Renal cortex interstitium (tissue), 11 donors: ENCODE data around the gene DCTN3. TPM values are rescaled to one million over a fixed set of nuclear protein-coding genes. Genes with fewer than 3 reads are reported as not detected.

Experiments used
- DNase-seq, 11 donors: peaks; one replicate each; pipeline ENCODE4 v3.0.0-alpha.2; 2013; ENCODE audit warnings: low read depth in 9 of 11, low spot score in 4 of 11; ENCODE audit errors: extremely low read depth in 1 of 11
- polyA plus RNA-seq, 3 donors: library from polyadenylated mRNA; unstranded; fragments of 120-200 nt; gene quantifications; one replicate each; pipeline ENCODE4 v1.2.1, GENCODE V29; 2013; ENCODE audit not compliant: insufficient read length in 3 of 3

Gene DCTN3
- polyA plus RNA-seq, 3 donors: 91.5 to 108 (median 96.6) TPM

DNA sequence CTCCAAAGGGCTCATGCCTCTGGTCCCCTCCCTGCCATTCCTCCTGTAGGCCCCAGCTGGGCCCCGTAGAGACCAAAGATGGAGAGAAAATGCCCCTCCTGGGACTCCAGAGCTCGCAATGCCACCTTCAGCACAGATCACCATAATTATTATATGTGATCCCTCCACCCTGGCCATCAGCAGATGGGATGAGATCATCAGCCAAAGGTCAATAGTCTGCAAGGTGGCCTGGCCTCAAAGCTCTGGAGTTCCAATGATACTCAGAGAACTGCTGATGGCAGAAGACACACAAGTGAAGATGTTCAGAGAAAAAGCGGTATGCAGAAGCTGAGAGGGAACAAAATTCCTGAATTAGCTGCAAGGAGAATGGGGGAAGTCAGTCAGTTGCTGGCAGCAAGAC is 13.4 kb downstream of the DCTN3 start:
- DNase-seq: no peak

DNA sequence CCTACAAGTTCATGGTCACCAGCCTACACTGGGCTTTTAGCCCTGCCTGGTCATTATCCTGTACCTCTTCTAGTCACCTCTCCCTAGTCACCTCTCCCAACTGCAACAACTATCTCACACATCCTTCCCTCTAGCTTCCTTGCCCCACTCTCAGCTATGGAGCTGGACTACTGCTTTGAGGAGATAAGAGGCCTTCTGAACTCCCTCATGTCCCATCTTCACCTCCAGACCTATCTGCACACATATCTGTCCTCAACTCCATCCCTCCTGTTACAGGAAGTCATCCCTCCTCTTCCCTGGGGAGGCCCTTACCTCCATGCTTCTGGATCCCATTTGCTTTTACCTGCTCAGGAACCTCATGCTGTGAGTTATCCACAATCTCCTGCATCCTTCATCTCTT is 14.1 kb downstream of the DCTN3 start:
- DNase-seq: no peak

DNA sequence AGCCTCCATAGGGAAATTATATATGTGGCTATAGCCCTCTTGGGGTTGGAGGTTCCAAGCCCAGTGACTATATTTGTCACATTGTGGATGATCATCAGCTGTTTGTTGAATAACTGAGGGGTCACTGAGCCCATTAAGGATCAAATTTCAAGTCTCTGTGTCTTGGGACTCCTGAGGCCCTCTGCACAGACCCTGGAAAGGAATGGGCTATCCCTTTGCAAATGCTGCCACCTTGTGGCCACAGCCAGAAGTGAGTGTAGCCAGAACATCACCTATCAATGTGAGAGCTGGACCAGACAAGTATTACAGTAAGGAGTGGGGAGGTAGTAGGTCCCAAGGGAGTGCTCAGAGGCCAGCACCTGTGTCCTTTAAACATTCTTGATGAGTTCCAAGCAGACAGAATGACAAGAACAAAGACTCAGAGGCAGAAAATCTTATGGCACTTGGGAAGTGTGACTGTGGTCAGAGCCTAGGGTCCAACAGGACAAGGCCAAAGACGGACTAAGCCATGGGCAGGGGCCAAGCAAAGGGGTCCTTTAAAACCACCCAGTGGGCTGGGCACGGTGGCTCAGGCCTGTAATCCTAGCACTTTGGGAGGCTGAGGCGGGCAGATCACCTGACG is 16.6 kb downstream of the DCTN3 start:
- DNase-seq: peak in 8 of 11 donors; percentile 67 to 84 (median 78)

DNA sequence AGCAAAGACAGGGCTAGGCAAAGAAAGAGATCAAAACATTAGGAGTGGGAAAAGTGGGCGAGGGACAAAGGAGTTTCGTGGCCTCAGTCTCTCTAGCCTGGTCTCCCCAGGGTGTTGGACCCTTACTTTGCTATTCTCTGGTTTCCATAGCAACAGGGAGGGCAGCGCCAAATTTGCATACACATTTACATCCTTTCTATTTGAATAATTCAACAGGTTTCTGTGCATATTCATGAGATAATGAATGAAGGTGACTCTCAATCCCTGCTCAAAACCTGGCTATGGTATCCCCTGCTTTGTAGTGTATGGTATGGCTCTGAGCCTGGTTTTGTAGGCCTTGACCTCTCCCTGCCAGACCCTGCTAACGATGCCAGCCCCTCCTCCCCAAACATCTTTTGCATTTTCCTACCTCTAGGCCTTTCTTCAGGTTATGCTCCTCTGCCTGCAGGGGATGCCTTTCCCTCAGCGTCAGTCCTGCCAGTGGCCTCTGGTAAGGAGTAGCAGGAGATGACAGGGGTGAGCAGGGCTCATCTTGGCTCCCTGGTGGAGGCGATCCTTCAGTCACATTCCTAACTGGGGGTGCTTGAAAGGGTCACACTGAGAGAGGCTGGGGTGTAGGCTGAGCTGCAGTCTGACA is 18.2 kb downstream of the DCTN3 start:
- no peak for DNase-seq

DNA sequence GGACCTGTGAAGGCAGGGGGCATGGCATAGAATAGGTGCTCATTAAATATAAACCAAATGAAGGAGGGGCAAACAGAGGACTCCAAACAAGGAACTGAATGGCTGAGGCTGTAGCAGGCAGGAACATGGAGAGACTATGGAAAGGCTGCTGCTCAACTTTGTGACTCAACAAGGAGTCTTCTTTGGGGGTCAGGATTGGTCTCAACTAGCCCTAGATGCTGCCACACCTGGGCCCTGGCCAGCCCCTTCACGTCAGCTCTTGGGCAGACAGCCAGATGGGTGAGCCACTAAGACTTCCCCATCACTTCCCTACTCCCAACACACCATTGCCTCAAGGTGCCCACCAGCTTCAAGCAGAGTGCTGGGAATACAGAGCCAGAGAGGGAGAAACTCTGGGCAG is 19.4 kb downstream of the DCTN3 start:
- no peak for DNase-seq

DNA sequence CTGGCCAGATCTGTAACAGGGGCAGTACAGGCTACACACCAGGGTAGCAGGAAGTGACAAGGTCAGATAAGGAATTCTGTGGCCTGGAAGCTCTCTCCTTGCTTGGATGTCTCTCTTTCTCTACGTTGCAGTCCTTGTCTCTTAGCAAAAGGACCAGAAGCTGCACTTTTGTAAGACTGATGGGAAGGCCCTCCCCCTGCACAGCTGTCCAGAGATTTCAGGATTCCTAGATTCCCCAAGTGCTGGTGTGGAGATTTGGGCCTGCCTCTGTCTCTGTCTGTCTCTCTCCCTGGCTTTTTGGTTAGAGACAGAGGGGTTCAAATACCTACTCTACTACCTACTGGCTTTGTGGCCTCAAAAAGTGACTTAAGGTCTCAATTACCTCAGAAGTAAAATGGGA is 20.7 kb downstream of the DCTN3 start:
- no peak for DNase-seq

DNA sequence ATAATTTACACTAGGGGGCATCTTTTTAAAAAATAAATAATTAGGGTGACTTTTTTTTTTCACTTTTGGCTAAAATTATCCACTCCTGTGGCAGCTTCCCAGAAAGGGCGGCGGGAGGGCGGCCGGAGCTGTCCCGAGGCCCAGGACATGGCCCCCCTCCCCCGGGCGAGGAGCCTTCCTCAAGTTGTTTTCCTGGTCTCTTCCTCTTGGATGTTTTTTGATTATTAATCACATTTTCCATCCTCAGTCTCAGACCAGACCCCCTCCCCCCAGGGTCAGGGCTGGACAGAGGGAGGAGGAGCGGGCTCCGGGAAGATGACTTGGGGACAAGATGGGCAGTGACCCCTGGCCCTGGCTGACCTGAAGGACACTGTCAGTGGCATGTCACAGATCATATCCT is 26.1 kb downstream of the DCTN3 start:
- DNase-seq: no peak

DNA sequence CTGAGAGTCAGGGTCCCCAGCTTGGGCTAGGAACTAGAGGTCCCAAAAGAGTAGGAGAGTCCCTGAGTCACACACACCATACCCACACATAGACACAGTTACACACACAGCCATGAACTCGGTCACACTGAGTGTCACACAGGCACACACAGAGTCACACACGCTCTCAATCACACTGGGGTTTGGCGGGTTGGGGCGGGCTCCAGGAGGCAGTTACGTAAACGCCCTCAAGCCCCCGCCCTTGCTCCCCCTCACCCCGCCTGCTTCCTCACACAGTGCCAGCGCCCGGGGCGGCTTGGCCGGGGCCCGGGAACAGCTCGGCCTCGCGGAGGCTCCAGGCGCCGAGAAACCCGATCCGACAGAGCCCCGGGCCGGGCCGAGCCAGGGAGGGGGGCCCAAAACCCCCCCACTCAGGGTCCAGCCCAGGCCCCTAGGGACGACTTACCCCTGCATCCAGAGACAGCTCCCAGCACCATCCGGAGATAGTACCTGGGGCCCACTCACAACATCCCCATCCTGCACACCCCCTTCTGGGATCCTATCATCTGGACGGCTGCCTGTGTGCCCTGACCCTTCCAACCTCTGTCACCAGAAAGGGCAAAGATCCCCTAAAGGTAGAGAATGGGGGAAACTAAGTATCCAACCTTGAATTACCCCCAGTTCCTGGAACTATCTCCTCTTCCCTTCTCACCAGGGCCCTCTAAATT is 27.2 kb downstream of the DCTN3 start:
- no peak for DNase-seq

DNA sequence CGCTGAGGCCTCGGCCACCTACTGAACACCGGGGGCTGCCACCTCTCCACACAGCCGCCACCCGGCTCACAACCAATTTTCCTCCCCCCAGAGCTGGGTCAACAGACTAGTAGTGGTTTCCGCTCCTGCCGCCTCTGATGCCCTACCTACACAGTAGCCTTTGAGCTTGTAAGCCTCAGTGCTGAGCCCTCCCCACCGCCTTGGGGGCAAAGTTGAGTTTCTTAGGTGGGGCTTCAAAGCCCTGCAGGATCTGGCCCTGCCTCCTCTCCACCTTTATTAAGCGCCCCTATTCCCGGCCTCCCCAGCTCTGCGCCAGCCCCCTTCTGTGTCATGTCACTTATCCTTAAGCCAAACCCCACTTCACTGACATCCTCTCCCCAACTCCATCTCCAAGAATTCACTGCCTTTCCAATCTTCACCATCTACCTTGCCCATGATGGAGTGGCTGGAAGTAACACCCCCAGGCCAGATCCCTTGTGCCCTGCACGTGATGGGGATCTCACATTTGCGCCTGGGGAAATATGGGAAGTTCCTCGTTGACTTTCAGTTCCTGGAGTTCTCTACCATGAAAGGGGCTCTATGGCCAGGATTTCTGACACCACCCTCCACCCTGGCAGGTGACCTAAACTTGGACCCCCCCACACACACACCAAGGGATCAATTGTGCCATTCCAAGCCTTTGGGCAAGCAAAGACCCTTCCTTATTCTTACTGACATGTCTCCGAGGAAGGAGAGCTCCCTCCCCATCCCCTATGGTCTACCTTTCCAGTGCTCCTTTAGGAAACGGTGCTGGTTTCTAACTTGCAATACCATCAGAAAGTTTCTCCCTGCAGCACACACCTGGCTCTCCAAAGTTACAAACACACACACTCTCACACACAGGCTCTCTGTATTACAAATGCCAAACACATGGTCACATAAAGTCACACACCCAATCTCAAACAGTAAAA is 28.1 kb downstream of the DCTN3 start:
- no peak for DNase-seq

DNA sequence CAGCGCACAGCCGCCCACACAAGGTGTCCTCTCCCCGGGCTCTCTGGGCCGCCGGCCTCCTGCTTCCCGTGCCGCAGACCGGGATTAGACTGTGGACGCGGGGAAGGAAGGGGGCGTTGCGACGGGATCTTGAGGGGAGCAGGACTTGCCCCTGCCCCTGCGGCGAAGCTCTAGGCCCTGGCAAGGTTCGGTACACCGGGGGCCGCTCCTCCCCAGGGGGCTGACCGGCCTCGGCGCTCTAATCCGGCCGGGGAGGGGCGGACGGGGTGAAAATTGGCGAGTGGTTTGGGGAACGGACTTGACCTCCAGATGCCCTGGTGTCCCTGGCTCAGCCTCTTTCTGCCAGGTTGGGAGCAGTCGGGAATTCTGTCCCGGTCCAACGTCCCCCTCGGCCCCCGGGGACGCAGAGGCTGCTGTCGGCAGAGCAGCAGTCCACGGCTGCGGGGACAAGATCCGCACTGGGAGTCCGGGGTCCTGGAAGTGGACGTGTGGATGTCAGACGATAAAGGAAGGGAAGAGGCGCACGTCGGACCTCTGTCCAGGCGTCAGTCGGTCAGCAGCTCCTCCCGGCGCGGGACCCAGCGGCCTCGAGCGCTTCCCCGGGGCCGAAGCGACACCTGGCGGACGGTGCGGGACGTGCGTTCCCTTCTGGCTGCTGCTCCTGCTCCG is 28.9 kb downstream of the DCTN3 start:
- peak in 4 of 11 donors; percentile 69 to 78 (median 71) for DNase-seq

DNA sequence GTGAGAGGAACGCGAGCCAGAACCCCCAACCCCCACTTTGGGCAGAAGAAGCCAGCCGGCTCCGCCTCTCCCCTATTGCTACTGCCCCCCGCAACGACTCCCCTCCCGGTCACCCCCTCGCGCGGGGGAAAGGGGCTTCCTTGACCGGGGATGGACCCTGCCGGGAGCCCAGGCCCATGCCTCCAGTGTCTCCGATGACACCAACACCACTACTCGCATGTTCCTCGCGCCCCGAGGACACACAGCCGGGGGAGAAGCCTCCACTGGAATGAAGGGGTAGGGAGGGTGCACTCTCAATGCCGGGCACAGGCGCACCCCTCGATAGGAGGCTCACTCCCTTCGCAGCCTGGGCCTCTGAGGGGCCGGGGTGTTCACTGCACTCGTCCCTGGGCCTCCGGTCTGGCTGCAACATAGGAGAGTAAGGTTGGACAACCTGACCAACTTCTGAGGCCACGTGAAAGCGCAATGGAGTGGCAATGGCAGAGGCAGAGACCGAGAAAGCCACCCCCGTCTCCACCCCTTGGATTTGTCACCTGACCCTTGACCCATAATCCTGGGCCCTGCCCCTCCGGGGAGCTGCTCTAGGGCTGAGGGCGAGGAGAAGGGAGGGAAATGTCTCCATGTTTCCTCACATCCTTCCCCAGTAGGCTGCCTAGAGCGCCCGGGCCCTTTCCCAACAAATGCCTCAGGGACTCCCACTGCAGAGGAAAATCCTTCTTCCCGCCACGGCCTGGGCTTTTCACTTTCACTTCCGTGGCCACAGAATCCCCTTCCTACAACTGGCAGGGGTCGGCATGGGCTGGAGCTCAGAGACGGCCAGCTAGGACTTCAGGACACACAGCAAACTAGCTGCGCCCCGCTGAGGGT is 29.7 kb downstream of the DCTN3 start:
- DNase-seq: no peak

DNA sequence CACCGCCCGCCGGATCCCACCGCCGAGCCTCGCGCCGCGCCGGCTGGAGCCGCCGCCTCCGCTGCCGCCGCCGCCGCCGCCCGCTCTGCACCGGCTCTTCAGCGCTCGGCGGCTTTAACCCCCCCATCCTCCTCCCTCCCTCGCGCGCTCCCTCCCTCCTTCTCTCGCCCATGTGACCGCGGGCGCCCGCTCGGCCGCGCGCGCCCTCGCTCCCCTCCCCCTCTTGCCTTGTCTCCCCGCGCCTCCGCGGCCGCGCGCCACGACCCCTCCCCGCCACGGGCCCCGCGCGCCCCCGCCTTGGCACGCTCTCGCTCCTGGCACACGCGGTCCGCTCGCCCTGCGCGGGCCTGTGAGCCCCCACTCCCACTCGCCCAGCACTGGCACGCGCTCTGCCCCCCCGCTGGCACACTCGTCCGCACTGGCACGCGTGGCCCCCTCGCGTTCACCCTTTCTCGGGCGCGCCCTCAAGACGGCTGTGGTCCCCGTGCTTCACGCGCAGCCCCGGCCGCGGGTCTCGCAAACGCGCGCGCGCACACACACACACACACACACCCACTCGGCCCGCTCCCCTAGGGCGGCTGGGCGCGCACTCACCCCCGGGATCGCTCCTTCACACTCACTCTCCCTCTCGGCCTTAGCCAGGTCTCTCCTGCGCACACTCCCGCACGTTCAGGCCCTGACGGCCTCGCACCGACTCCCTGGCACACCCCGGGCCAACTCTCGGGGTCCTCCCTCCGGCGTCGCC is 30.5 kb downstream of the DCTN3 start, which contains the start of gene CNTFR:
Gene CNTFR, minus strand, starts transcription at position 89 of the 745 bp plus-strand sequence. CDS start 20,743 bp downstream, outside the sequence.
- no peak for DNase-seq

DNA sequence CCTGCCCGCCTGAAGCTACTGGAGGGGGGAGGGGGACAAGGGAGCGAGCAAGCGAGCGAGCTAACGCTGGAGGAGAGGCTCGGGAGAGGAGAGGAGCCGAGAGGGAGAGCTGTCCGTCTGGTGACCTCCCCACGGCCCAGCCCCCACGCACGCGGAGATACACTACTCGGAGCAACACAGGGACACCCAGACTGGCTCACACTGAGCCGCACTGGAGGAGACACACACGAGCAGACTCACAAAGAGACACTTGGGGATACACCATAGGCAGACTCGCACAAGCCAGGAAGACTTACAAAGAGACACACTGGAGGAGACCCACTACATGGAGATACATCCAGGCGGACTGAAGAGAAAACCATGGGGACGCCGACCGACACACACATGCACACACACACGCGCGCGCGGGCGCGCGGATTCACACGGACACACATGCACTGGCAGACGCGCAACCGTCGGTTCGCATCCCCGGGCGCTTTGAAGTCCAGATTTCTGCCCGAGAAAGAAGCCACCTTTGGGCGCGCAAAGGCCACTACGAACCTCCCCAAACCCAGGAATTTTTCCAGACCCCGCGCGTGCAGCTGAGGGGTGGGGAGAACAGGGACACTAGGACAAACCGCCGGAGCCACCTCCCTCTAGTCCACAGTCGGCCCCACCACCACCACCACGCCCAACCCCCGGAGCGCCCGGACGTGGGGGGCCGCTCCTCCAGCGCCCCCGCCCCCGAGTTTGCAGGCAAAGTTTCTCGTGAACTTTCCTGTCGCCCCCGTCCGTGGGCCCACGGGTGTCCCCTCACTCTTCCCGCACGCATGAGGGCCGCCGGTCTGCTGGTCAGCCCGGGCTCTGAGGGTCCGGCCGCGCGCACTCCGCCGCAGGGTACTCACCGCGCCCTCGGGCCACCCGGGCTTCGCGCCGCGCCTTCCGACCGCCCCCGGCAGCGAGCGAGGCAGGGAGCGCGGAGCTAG is 31.3 kb downstream of the DCTN3 start:
- no peak for DNase-seq

DNA sequence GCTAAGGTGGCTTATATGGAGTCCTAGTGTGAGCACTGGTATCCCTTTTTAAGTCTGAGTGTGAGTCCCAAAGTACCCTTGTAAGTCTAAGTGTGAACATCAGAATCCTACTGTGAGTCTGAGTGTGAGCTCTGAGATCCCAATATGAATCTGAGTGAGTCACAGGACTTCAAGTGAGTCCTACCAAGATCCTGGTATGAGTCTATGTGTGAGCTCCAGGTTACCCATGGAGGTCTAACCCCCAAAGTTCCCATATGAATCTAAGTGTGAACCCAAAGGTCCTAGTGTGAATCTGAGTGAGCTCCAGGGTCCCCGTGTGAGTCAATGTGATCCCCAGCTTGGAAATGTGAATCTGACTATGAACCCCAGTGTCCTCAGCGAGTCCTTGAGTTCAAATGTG is 33.0 kb downstream of the DCTN3 start:
- DNase-seq: no peak

DNA sequence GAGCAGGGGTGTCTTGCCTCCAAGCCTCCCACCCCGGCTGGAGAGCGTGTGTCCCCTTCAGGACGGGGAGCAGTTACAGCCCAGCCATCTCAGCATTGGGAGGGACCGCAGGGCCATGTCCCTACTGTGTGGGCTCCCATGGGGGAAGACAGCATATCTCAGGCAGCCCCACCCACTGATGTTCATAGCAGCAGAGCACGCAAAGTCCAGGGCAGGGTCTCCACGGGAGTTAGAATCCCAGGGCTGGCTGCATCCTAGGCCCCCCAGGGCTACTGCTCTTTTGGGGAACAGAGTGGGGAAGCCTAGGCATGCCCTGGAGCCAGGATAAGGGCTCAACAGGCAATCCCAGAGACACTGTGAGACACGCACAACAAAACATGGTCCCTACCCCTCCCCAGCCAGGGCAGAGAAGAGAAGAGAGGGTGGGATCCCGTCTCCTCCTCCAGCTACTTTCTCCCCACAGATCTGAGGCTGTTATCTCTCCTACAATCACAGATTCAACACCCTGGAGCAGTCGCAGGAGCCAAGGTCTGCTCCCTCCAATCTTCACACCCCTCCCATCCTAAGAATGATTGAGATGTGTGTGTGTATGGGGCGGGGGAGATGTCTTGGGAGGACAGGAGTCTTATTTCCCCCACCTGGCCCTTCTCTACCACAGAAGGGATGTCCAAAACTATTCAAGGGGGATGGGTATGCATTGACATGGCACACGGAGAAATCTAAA is 34.2 kb downstream of the DCTN3 start:
- no peak for DNase-seq
